ENCODE results near the gene TMEM238L. TPM values are rescaled to one million over a fixed set of nuclear protein-coding genes. Genes with fewer than 3 reads are reported as not detected.
"Not testable (repeated sequence)": the region's sequence is repeated elsewhere in the genome, so short reads cannot be mapped to it uniquely, and the experiment has no call there.

TMEM238L gene, protein sequence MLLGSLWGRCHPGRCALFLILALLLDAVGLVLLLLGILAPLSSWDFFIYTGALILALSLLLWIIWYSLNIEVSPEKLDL
- total RNA-seq (ENCODE audit: low replicate concordance) = not detected in 2 replicates

DNA sequence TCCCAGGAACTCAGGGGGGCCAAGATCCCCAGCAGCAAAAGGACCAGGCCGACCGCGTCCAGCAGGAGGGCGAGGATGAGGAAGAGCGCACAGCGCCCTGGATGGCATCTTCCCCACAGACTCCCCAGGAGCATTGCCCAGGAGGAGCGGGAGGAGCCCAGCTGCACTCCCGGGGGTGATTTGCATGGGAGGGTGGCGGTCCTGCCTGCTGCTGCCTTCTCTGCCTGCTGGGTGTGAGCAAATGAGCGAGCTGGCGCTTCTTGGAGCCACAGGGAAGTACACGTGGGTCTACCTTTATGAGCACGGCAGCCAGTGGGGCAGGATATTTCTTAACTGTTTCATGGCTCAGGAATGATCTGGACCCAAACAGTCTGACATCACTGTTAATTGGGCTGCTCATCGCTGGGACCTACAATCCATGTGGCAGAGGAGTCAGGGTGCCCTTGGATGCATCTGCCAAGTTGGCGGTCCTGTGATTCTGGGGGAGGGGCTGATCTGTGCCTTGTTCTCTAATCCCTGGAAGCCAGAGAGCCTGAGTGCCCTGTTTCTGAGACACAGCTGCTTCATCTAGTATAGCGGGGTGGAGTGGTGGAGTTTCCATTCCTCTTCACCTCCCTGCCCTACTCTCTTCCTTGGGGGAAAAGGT lies at the start of gene TMEM238L:
Gene TMEM238L (minus strand): TSS at position 270 of the 646 bp plus-strand sequence. CDS start 136 bp downstream, at position 134.
- Histone ChIP-seq H3K4me1 (peaks cover 7% of the 10 kb centered on the region), H3F3A (ENCODE audit: low read depth) (no peaks in the 10 kb centered on the region), H3K36me3 (no peaks in the 10 kb centered on the region), H3K79me2 (ENCODE audit: low read depth) (no peaks in the 10 kb centered on the region), H3K4me2 (peak within 1 kb of the TSS; percentile 35), H3K4me3 (no peak within 1 kb of the TSS), H3K9ac (no peak within 1 kb of the TSS), H4K20me1 (ENCODE audit: low read depth) (no peaks in the 10 kb centered on the region), H3K9me3 (ENCODE audit: low read depth) (no peaks in the 10 kb centered on the region), H3K27ac (no peak within 1 kb of the TSS), H3K27me3 (no peaks in the 10 kb centered on the region), H2AFZ (replicated peaks) (no peak within 1 kb of the TSS)
- no peak for TF ChIP-seq EZH2 (IDR thresholded peaks at IDR 0.05)
- no peak for TF ChIP-seq EZH2phosphoT487 (IDR thresholded peaks at IDR 0.05)
- TF ChIP-seq, protein P1, sequence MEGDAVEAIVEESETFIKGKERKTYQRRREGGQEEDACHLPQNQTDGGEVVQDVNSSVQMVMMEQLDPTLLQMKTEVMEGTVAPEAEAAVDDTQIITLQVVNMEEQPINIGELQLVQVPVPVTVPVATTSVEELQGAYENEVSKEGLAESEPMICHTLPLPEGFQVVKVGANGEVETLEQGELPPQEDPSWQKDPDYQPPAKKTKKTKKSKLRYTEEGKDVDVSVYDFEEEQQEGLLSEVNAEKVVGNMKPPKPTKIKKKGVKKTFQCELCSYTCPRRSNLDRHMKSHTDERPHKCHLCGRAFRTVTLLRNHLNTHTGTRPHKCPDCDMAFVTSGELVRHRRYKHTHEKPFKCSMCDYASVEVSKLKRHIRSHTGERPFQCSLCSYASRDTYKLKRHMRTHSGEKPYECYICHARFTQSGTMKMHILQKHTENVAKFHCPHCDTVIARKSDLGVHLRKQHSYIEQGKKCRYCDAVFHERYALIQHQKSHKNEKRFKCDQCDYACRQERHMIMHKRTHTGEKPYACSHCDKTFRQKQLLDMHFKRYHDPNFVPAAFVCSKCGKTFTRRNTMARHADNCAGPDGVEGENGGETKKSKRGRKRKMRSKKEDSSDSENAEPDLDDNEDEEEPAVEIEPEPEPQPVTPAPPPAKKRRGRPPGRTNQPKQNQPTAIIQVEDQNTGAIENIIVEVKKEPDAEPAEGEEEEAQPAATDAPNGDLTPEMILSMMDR (IDR thresholded peaks at IDR 0.05) = no peak
- DNase-seq (ENCODE audit: low spot score) = no peak
- no peaks in the 10 kb centered on the region for H3K27me3 Mint-ChIP-seq (ENCODE audit: insufficient read depth, low read depth)
- no peak within 1 kb of the TSS for H3K27ac Mint-ChIP-seq
- H3K36me3 Mint-ChIP-seq = no peaks in the 10 kb centered on the region
- H3K9me3 Mint-ChIP-seq = no peaks in the 10 kb centered on the region
- no peak within 1 kb of the TSS for H3K4me3 Mint-ChIP-seq
- peaks cover 6% of the 10 kb centered on the region for H3K4me1 Mint-ChIP-seq

DNA sequence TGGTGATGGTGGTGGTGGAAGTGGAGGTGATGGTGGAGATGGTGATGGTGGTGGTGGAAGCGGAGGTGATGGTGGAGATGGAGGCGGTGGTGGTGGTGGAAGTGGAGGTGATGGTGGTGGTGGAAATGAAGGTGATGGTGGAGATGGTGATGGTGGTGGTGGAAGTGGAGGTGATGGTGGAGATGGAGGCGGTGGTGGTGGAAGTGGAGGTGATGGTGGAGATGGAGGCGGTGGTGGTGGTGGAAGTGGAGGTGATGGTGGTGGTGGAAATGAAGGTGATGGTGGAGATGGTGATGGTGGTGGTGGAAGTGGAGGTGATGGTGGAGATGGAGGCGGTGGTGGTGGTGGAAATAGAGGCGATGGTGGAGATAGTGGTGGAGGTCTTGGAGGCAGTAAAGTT lies 42.7 kb upstream of the TMEM238L start:
- H3K27ac Mint-ChIP-seq, H3K4me3 Mint-ChIP-seq: not testable (repeated sequence)
- H3K9me3 Mint-ChIP-seq = peaks cover 14% of the 10 kb centered on the region

DNA sequence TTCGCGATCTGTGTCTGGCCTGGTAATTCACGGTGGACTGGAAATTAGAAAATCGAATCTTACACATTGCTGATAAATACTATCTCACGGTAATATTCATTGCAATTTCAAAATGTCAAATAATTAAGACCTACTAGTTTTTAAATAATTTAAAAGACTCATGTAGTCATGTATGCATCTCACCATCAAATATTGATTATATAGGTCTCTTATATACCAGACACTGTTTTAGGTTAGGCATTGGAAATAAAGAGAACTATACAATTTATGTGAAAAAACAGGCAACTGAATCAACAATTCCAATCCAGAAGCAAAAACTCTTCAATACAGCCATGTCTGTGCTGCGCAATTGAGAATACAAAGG lies 41.5 kb upstream of the TMEM238L start:
- peaks cover 25% of the 10 kb centered on the region for H3K27me3 Mint-ChIP-seq (ENCODE audit: insufficient read depth, low read depth)
- no peak overlapping the region for H3K27ac ChIP-seq
- H3K79me2 ChIP-seq (ENCODE audit: low read depth) = no peaks in the 10 kb centered on the region
- H3K9ac ChIP-seq = no peak overlapping the region
- no peak for DNase-seq (ENCODE audit: low spot score)
- H4K20me1 ChIP-seq (ENCODE audit: low read depth) = peaks cover 7% of the 10 kb centered on the region
- H3K27ac Mint-ChIP-seq = no peak overlapping the region
- no peaks in the 10 kb centered on the region for H3K36me3 Mint-ChIP-seq
- H3K9me3 Mint-ChIP-seq = peaks cover 14% of the 10 kb centered on the region
- H2AFZ ChIP-seq (replicated peaks) = no peak overlapping the region
- peaks cover 20% of the 10 kb centered on the region for H3K4me1 Mint-ChIP-seq
- peaks cover 21% of the 10 kb centered on the region for H3K27me3 ChIP-seq
- no peaks in the 10 kb centered on the region for H3K9me3 ChIP-seq (ENCODE audit: low read depth)
- peak overlapping the region; percentile 46 for H3K4me3 ChIP-seq
- H3F3A ChIP-seq (ENCODE audit: low read depth) = no peaks in the 10 kb centered on the region
- H3K4me3 Mint-ChIP-seq = peak overlapping the region; percentile 87
- TF ChIP-seq EZH2phosphoT487 (IDR thresholded peaks at IDR 0.05) = no peak
- TF ChIP-seq, protein P1 (IDR thresholded peaks at IDR 0.05) = no peak
- no peak for TF ChIP-seq EZH2 (IDR thresholded peaks at IDR 0.05)
- H3K36me3 ChIP-seq = no peaks in the 10 kb centered on the region
- peak overlapping the region; percentile 80 for H3K4me2 ChIP-seq
- no peaks in the 10 kb centered on the region for H3K4me1 ChIP-seq

More for the DNA sequence above, 42.7 kb upstream of the TMEM238L start:
- not testable (repeated sequence) for H4K20me1 ChIP-seq (ENCODE audit: low read depth); DNase-seq (ENCODE audit: low spot score); H3K36me3 ChIP-seq; H2AFZ ChIP-seq (replicated peaks); H3F3A ChIP-seq (ENCODE audit: low read depth); H3K36me3 Mint-ChIP-seq; H3K9ac ChIP-seq; H3K4me2 ChIP-seq; H3K27ac ChIP-seq; H3K79me2 ChIP-seq (ENCODE audit: low read depth); H3K4me1 ChIP-seq; H3K4me3 ChIP-seq; H3K9me3 ChIP-seq (ENCODE audit: low read depth)
- peaks cover 21% of the 10 kb centered on the region for H3K27me3 ChIP-seq
- Mint-ChIP-seq H3K4me1 (peaks cover 20% of the 10 kb centered on the region), H3K27me3 (ENCODE audit: insufficient read depth, low read depth) (peaks cover 25% of the 10 kb centered on the region)

Measured in neural progenitor cell (in vitro differentiated cells).